Measurements from ENCODE around the gene ATP8A2. TPM values are rescaled to one million over a fixed set of nuclear protein-coding genes. Genes with fewer than 3 reads are reported as not detected.

Gene ATP8A2
- total RNA-seq, 1 donor from 2014 or later: 3.4 TPM

DNA sequence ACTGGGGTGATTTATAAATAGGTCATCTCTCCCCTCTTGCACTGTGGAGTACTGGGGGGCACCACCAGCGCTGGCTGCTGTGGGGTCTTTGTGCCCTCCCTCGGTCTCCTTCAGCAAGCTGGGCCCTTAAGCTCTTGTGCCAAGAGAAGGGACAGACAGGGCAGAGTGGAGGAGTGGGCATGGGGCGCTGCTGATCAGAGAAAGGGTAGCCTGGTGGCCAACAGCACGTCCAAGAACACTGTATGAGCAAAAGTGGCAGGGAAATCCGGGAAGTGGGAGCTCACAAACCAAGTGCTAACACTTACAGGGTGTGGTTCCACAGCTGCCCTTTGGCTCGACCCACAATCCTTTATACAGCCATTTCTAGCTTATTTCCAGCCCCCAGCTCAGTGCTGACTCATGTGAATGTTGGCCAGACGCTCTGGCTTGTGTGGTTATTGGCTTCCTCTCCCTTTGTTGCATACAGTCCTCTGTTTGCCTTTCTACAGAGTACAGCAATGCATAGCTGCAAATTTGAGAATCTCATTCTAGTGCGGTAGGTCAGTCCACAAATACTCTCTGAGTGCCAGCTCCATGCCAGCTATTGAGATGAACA is 381.3 kb downstream of the ATP8A2 start:
- no peak for DNase-seq (ENCODE audit: low read depth, low spot score)
- Mint-ChIP-seq H3K27me3 (ENCODE audit: low read depth) (no peaks in the 10 kb centered on the region), H3K4me1 (peaks cover 6% of the 10 kb centered on the region), H3K27ac (ENCODE audit: unreplicated experiment) (no peak overlapping the region), H3K36me3 (ENCODE audit: low read depth) (no peaks in the 10 kb centered on the region), H3K4me3 (no peak overlapping the region), H3K9me3 (no peaks in the 10 kb centered on the region)
- TF ChIP-seq, protein P1, sequence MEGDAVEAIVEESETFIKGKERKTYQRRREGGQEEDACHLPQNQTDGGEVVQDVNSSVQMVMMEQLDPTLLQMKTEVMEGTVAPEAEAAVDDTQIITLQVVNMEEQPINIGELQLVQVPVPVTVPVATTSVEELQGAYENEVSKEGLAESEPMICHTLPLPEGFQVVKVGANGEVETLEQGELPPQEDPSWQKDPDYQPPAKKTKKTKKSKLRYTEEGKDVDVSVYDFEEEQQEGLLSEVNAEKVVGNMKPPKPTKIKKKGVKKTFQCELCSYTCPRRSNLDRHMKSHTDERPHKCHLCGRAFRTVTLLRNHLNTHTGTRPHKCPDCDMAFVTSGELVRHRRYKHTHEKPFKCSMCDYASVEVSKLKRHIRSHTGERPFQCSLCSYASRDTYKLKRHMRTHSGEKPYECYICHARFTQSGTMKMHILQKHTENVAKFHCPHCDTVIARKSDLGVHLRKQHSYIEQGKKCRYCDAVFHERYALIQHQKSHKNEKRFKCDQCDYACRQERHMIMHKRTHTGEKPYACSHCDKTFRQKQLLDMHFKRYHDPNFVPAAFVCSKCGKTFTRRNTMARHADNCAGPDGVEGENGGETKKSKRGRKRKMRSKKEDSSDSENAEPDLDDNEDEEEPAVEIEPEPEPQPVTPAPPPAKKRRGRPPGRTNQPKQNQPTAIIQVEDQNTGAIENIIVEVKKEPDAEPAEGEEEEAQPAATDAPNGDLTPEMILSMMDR (conservative IDR thresholded peaks at IDR 0.05): no peak

DNA sequence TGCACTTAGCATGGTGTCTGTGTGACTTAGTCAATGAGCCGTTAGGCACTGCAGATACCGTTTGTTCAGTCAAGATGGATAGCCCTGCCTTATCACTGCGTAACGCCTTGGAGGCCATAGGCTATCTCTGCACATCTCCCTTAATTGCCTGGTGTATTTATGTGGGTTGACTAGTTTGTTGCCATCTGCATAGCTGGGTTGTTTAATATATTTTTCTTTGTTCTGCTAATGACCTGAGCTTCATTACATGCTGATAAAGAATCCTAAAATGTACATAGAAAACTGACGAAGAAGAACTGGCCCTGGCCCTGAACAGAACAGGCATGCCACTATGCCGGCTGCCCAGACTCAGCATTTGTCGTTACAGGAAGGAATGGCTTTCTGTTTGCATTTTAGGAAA is 382.2 kb downstream of the ATP8A2 start:
- H3K4me3 Mint-ChIP-seq: no peak overlapping the region
- H3K4me1 Mint-ChIP-seq: peaks cover 6% of the 10 kb centered on the region
- no peak overlapping the region for H3K27ac Mint-ChIP-seq (ENCODE audit: unreplicated experiment)
- no peaks in the 10 kb centered on the region for H3K36me3 Mint-ChIP-seq (ENCODE audit: low read depth)
- no peak for DNase-seq (ENCODE audit: low read depth, low spot score)
- peaks cover 3% of the 10 kb centered on the region for H3K27me3 Mint-ChIP-seq (ENCODE audit: low read depth)
- no peaks in the 10 kb centered on the region for H3K9me3 Mint-ChIP-seq
- TF ChIP-seq, protein P1 (conservative IDR thresholded peaks at IDR 0.05): no peak

DNA sequence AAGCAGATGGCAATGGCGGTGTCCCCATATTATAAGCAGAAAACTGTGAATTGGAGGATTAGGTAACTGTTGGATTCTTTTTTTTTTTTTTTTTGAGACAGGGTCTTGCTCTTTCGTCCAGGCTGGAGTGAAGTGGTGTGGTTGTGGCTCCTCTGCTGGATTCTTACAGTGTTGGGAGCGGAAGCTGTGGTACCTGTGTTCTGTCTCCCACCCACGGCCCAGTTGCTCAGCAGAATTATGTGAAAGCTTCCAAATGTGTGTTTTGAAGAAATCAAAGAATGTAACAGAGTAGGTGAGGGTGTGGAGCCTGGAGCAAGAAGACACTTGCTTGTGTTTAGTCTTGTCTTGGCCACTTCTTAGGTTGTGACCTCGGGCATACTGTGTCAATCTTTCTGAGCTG is 384.5 kb downstream of the ATP8A2 start:
- peaks cover 3% of the 10 kb centered on the region for H3K27me3 Mint-ChIP-seq (ENCODE audit: low read depth)
- no peak overlapping the region for H3K4me3 Mint-ChIP-seq
- TF ChIP-seq, protein P1 (conservative IDR thresholded peaks at IDR 0.05): no peak
- no peaks in the 10 kb centered on the region for H3K9me3 Mint-ChIP-seq
- DNase-seq (ENCODE audit: low read depth, low spot score): no peak
- H3K36me3 Mint-ChIP-seq (ENCODE audit: low read depth): no peaks in the 10 kb centered on the region
- peaks cover 6% of the 10 kb centered on the region for H3K4me1 Mint-ChIP-seq
- peak overlapping the region; percentile 48 for H3K27ac Mint-ChIP-seq (ENCODE audit: unreplicated experiment)

DNA sequence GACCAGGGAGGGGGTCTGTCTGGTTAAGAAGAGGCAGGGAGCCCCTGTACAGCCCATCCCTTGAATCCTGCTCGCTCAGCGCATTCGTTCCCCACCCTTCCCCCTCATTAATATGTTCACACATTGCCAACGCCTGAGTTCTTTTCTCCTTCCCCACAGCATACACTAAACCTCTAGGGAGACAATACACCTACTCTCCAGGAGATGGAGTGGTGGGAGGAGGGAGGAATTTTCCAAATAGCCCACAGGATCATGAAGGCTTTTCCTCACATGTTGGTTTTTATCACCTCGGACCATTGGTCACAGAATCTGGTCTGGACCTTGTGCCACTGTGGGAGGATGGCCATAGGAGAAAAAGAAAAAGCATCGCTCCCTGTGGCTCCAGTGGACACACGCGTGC is 385.1 kb downstream of the ATP8A2 start:
- no peak overlapping the region for H3K4me3 Mint-ChIP-seq
- H3K27ac Mint-ChIP-seq (ENCODE audit: unreplicated experiment): no peak overlapping the region
- H3K27me3 Mint-ChIP-seq (ENCODE audit: low read depth): peaks cover 3% of the 10 kb centered on the region
- H3K4me1 Mint-ChIP-seq: peaks cover 6% of the 10 kb centered on the region
- TF ChIP-seq, protein P1 (conservative IDR thresholded peaks at IDR 0.05): peak; percentile 22
- H3K9me3 Mint-ChIP-seq: no peaks in the 10 kb centered on the region
- no peaks in the 10 kb centered on the region for H3K36me3 Mint-ChIP-seq (ENCODE audit: low read depth)
- no peak for DNase-seq (ENCODE audit: low read depth, low spot score)

DNA sequence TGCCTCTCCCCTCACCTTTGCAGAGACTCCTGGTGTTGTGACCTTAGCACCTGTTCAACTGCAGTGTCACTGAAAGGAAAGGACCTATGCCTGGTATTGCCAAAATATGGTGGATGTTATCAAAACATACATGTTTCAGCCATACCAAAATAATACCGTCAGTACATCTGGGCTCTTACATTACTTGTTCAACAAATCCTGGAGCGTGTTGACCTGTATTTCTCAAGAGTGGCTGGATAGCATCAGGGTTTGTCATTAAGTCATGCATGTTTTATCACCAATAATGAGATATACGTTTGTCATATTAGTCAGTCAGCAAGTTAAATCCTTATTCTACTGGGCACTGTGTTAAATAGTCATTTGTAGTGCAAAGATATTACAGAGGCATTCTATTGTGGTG is 389.3 kb downstream of the ATP8A2 start:
- Mint-ChIP-seq H3K4me1 (peaks cover 6% of the 10 kb centered on the region), H3K27me3 (ENCODE audit: low read depth) (peaks cover 3% of the 10 kb centered on the region), H3K9me3 (no peaks in the 10 kb centered on the region), H3K4me3 (no peak overlapping the region), H3K27ac (ENCODE audit: unreplicated experiment) (no peak overlapping the region), H3K36me3 (ENCODE audit: low read depth) (no peaks in the 10 kb centered on the region)
- no peak for DNase-seq (ENCODE audit: low read depth, low spot score)
- TF ChIP-seq, protein P1 (conservative IDR thresholded peaks at IDR 0.05): no peak
